Caco-2 (cell line): ENCODE data around the gene CRTC1. TPM values are rescaled to one million over a fixed set of nuclear protein-coding genes. Genes with fewer than 3 reads are reported as not detected.
"Not testable (repeated sequence)": the region's sequence is repeated elsewhere in the genome, so short reads cannot be mapped to it uniquely, and the experiment has no call there.

Experiments used
- BruUV-seq: library from RNA; stranded (reverse); fragments of 400-500 nt; replicated peaks from 2 replicates; lab custom pipeline; 2021; lab: Mats Ljungman, UMichigan
- CTCF ChIA-PET: fragments of 300-600 bp; sonication (Branson Sonifier 250); formaldehyde crosslinking; loops from one replicate; lab custom pipeline; 2022; ENCODE audit warnings: antibody characterized with exemption; lab: Charles Lee
- POLR2A ChIA-PET: fragments of 300-600 bp; sonication (Branson Sonifier 250); formaldehyde crosslinking; loops from one replicate; lab custom pipeline; 2022; ENCODE audit warnings: antibody characterized with exemption; lab: Charles Lee
- DNase-seq, 2 experiments: peaks; one replicate each; pipeline versions ENCODE4 v3.0.0 to v3.0.0-alpha.2; 2020 to 2022
- H3K27me3 ChIP-seq: replicated peaks from 2 replicates; pipeline ENCODE4 v1.6.0; 2011; ENCODE audit warnings: low read length; ENCODE audit not compliant: control insufficient read depth, insufficient read depth
- H3K36me3 ChIP-seq: 2 replicates; pipeline ENCODE4 v1.5.1; 2011; ENCODE audit warnings: low read length; ENCODE audit not compliant: control insufficient read depth, insufficient read depth
- H3K4me1 ChIP-seq: fragments of 250-450 bp; sonication (Bioruptor Pico); 2 replicates; pipeline ENCODE4 v1.5.1; 2020; ENCODE audit warnings: mild to moderate bottlenecking
- H3K4me3 ChIP-seq: 2 replicates; pipeline ENCODE4 v1.5.1; 2011; ENCODE audit warnings: low read depth, mild to moderate bottlenecking, control low read depth, low read length
- H3K9me3 ChIP-seq: fragments of 250-450 bp; sonication (Bioruptor Pico); 2 replicates; pipeline ENCODE4 v1.5.1; 2020; ENCODE audit warnings: mild to moderate bottlenecking, moderate library complexity
- H3K27ac Mint-ChIP-seq: one replicate; pipeline ENCODE4 v1.8.0; 2022; ENCODE audit warnings: mixed read lengths; ENCODE audit not compliant: unreplicated experiment
- H3K27me3 Mint-ChIP-seq: one replicate; pipeline ENCODE4 v1.8.0; 2022; ENCODE audit warnings: mixed read lengths; ENCODE audit not compliant: insufficient read depth, unreplicated experiment
- H3K36me3 Mint-ChIP-seq: one replicate; pipeline ENCODE4 v1.8.0; 2022; ENCODE audit warnings: mild to moderate bottlenecking, mixed read lengths; ENCODE audit not compliant: insufficient read depth, unreplicated experiment
- H3K4me1 Mint-ChIP-seq: one replicate; pipeline ENCODE4 v1.8.0; 2022; ENCODE audit warnings: low read depth, mixed read lengths; ENCODE audit not compliant: unreplicated experiment
- H3K4me3 Mint-ChIP-seq: one replicate; pipeline ENCODE4 v1.8.0; 2022; ENCODE audit warnings: mild to moderate bottlenecking, moderate library complexity, mixed read lengths; ENCODE audit not compliant: unreplicated experiment
- H3K9me3 Mint-ChIP-seq: one replicate; pipeline ENCODE4 v1.8.0; 2022; ENCODE audit warnings: mixed read lengths; ENCODE audit not compliant: unreplicated experiment
- CTCF ChIP-seq, 2 experiments: fragments of 200-600 bp in 1 of 2; IDR thresholded peaks; 1 replicate in 1 of 2; 2 replicates in 1 of 2; pipeline versions ENCODE4 v1.5.1 to v1.8.0; 2011 to 2022; ENCODE audit warnings: antibody characterized with exemption in 1 of 2, control low read depth in 1 of 2, inconsistent platforms in 1 of 2, low read depth in 1 of 2, low read length in 1 of 2, mild to moderate bottlenecking in 1 of 2, moderate library complexity in 1 of 2; ENCODE audit not compliant: insufficient read depth in 1 of 2, severe bottlenecking in 1 of 2, unreplicated experiment in 1 of 2
- intact Hi-C: fragments of 100-400 bp; cut with micrococcal nuclease; formaldehyde crosslinking; loops from one replicate; pipeline ENCODE4 v1.10.0; 2022; ENCODE audit not compliant: unreplicated experiment
- total RNA-seq: library from RNA; stranded (reverse); gene quantifications from 2 replicates; pipeline ENCODE4 v1.2.3, GENCODE V29; 2022

CRTC1 gene
- total RNA-seq, 1 experiment from 2014 or later = 13.8 TPM

GRCh38 chr19:18730885-18731513, 47.5 kb downstream of the CRTC1 start:
- DNase-seq = no peak
- Histone ChIP-seq H3K4me1 (peaks cover 23% of the 10 kb centered on the region), H3K27me3 (no peaks in the 10 kb centered on the region), H3K9me3 (no peaks in the 10 kb centered on the region), H3K36me3 (no peaks in the 10 kb centered on the region), H3K4me3 (no peak overlapping the region)
- ChIA-PET POLR2A (interaction anchor here (1.0 kb wide), 1 partner anchor 9 kb away, joined by 4 read pairs; no protein-coding TSS in a partner anchor), CTCF (interaction anchor here (0.6 kb wide), 1 partner anchor 134 kb away, joined by 4 read pairs; no protein-coding TSS in a partner anchor)
- Mint-ChIP-seq H3K4me3 (no peak overlapping the region), H3K9me3 (no peaks in the 10 kb centered on the region), H3K27ac (peak overlapping the region; percentile 20), H3K36me3 (peaks cover 2% of the 10 kb centered on the region), H3K4me1 (peaks cover 17% of the 10 kb centered on the region), H3K27me3 (no peaks in the 10 kb centered on the region)
- TF ChIP-seq CTCF (IDR thresholded peaks at IDR 0.05; ENCODE audit: insufficient read depth in 1 of 2, low read depth in 1 of 2, low read length in 1 of 2, severe bottlenecking in 1 of 2, unreplicated experiment in 1 of 2) = no peak
- BruUV-seq = no TSS peak
- intact Hi-C loops = no loop called here

- TF ChIP-seq CTCF (IDR thresholded peaks at IDR 0.05; ENCODE audit: insufficient read depth in 1 of 2, low read depth in 1 of 2, low read length in 1 of 2, severe bottlenecking in 1 of 2, unreplicated experiment in 1 of 2) = no peak
- intact Hi-C loops = no loop called here
- H3K9me3 ChIP-seq = no peaks in the 10 kb centered on the region
- ChIA-PET POLR2A (interaction anchor here (1.0 kb wide), 1 partner anchor 8 kb away, joined by 4 read pairs; no protein-coding TSS in a partner anchor), CTCF (interaction anchor here (0.6 kb wide), 1 partner anchor 60 kb away, joined by 8 read pairs; no protein-coding TSS in a partner anchor)
- DNase-seq = peak in 1 of 2 experiments; percentile 62
- Mint-ChIP-seq H3K4me1 (peaks cover 17% of the 10 kb centered on the region), H3K4me3 (no peak overlapping the region), H3K27ac (peak overlapping the region; percentile 20), H3K27me3 (no peaks in the 10 kb centered on the region), H3K9me3 (no peaks in the 10 kb centered on the region), H3K36me3 (no peaks in the 10 kb centered on the region)
- peaks cover 23% of the 10 kb centered on the region for H3K4me1 ChIP-seq
- BruUV-seq = no TSS peak
- no peaks in the 10 kb centered on the region for H3K36me3 ChIP-seq
- no peak overlapping the region for H3K4me3 ChIP-seq
- H3K27me3 ChIP-seq = no peaks in the 10 kb centered on the region
Measured at GRCh38 chr19:18731562-18732008, 48.1 kb downstream of the CRTC1 start.

- H3K4me3 Mint-ChIP-seq = no peak overlapping the region
- H3K9me3 Mint-ChIP-seq = no peaks in the 10 kb centered on the region
- no peaks in the 10 kb centered on the region for H3K27me3 Mint-ChIP-seq
- TF ChIP-seq CTCF (IDR thresholded peaks at IDR 0.05; ENCODE audit: insufficient read depth in 1 of 2, low read depth in 1 of 2, low read length in 1 of 2, severe bottlenecking in 1 of 2, unreplicated experiment in 1 of 2) = no peak
- H3K4me1 Mint-ChIP-seq = peaks cover 25% of the 10 kb centered on the region
- ChIA-PET POLR2A (no interaction called here), CTCF (no interaction called here)
- H3K36me3 ChIP-seq = no peaks in the 10 kb centered on the region
- H3K9me3 ChIP-seq = no peaks in the 10 kb centered on the region
- DNase-seq = no peak
- H3K27ac Mint-ChIP-seq = no peak overlapping the region
- no peaks in the 10 kb centered on the region for H3K27me3 ChIP-seq
- H3K4me3 ChIP-seq = no peak overlapping the region
- no peaks in the 10 kb centered on the region for H3K36me3 Mint-ChIP-seq
- peaks cover 39% of the 10 kb centered on the region for H3K4me1 ChIP-seq
- BruUV-seq = no TSS peak
- intact Hi-C loops = no loop called here
Measured at GRCh38 chr19:18733196-18733647, 49.7 kb downstream of the CRTC1 start.

GRCh38 chr19:18733762-18734332, 50.4 kb downstream of the CRTC1 start:
- H3K4me3 Mint-ChIP-seq, H3K27me3 ChIP-seq, H3K27ac Mint-ChIP-seq, H3K4me3 ChIP-seq, H3K36me3 Mint-ChIP-seq, H3K9me3 ChIP-seq, POLR2A ChIA-PET, intact Hi-C loops, H3K27me3 Mint-ChIP-seq, H3K36me3 ChIP-seq, H3K9me3 Mint-ChIP-seq, DNase-seq, BruUV-seq, CTCF ChIA-PET: not testable (repeated sequence)
- peaks cover 45% of the 10 kb centered on the region for H3K4me1 ChIP-seq
- H3K4me1 Mint-ChIP-seq = peaks cover 25% of the 10 kb centered on the region
